DOHH2 (cell line): ENCODE data around the gene SUPT3H.

Source experiments
- CTCF ChIP-seq: fragments of 200-600 bp; sonication (generic); IDR thresholded peaks from one replicate; pipeline ENCODE4 v1.5.1; 2014; ENCODE audit warnings: antibody characterized with exemption, mild to moderate bottlenecking, low read depth, low read length; ENCODE audit not compliant: poor library complexity, severe bottlenecking
- EZH2phosphoT487 ChIP-seq: fragments of 200-600 bp; sonication (generic); IDR thresholded peaks from 2 replicates; pipeline ENCODE4 v1.6.1; 2017; ENCODE audit warnings: borderline replicate concordance, mild to moderate bottlenecking, antibody characterized with exemption, low read length, moderate library complexity, mixed read lengths

- TF ChIP-seq CTCF (no peak), EZH2phosphoT487 (no peak)
Observed at GRCh38 chr6:45293306-45293705, 84.4 kb downstream of the SUPT3H start.
